A204.1 (cell line): Measurements from ENCODE around the gene RHBDF2.

Experiments
- FAIRE-seq: peaks from 2 replicates; lab custom pipeline; 2012; peaks lifted over from hg19 to GRCh38; lab: Jason Lieb, UNC

The RHBDF2 gene

DNA sequence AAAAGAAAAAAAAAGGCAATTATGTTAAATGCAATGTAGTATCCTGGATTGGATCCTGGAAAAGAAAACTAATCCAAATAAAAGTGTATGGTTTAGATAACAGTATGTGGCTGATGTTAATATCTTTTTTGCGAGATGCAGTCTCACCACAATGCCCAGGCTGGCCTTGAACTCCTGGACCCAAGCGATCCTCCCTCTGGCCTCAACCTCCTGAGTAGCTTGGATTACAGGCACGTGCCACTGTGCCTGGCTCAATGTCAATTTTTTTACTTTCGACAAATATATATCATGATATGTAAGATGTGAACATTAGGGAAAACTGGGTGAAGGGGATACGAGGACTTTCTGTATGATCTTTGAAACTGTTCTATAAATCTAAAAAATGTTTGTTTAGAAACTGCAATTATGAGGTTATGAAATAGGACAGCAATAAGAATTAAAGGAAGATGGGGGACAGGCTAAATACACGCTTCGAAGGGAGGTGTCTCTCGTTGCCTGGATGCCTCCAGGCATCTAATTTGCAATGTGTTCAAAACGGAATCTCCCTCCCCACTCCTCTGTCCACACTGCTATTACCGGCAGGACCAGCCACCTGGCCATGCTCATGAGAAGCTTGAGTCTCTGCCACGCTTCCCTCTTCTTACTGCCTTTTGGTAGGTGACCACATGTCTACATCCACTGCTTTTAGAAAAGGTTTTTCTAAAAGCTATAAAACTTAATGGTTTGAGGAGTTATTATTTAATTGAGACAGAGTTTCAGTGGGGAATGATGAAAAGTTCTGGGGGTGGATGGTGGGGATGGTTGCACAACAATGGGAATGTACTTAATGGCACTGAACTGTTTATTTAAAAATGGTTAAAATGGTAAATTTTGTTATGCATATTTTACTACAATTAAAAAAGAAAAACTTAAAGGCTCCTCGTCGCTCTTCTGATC is 63.5 kb downstream of the RHBDF2 start:
- FAIRE-seq: no peak

DNA sequence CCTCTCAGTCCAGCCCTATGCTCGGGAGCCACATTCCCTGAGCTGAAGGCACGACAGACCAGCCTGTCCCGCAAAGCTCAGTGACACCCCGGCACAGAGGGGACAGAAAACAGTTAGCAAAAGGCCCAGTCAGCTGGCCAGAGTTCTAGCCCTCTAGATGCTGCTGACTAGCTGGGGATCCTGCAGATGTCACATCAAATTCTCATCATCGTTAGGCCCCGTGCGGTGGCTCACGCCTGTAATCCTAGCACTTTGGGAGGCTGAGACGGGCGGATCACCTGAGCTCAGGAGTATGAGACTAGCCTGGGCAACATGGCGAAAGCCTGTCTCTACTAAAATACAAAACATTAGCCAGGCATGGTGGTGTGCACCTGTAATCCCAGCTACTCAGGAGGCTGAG is 65.5 kb downstream of the RHBDF2 start:
- no peak for FAIRE-seq

DNA sequence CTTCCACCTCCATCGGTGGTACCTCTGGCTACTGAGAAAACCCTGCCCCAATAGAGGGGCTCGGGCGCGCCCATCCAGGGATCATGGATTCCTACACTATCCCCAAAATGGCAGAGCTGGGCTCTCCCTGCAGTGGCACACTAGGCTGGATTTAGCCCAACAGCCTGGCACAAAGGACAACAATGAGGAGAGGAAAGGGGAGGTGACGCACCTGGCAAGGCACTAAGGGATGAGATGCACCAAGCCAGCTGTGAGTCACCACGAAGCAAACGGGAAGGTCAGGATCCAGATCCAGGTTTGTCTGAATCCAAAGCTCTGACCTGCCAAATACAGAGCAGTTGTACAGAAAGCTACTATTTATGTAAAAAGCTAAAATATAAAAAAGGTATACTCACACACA is 66.4 kb downstream of the RHBDF2 start:
- no peak for FAIRE-seq

DNA sequence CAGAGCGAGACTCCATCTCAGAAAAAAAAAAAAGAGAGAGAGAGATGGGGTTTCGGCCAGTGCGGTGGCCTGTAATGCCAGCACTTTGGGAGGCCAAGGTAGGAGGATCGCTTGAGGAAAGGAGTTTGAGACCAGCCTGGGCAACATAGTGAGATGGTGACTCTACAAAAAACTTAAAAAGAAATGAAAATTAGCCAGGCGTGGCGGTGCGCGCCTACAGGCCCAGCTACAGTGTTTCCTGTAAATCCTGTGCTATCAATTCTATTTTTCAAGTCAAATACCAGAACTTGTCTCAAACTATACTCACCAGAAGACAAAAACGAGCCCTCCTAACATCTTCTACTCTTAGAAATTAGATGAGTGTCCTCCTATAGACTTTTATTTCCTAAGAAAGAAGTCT is 67.5 kb downstream of the RHBDF2 start:
- no peak for FAIRE-seq

DNA sequence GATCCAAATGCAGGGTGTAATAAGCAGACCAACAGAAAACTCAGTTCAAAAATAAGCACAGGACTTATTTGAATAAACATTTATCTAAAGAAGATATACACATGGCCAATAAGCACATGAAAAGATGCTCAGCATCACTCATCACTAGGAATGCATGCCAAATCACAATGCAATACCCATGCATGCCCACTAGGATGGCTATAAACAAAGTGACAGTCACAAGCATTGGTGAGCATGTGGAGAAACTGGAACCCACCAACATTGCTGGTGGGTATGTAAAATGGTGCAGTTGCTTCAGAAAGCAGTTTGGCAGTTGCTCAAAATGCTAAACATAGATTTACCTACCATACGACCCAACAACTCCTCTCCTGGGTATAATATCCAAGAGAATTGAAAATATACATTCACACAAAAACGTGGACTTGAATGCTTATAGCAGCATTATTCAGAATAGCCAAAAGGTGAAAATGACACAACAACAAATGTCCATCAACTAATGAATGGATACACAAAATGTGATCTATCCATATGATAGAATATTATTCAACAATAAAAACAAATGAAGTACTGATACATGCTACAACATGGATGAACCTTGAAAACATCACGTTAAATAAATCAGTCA is 68.4 kb downstream of the RHBDF2 start:
- no peak for FAIRE-seq

DNA sequence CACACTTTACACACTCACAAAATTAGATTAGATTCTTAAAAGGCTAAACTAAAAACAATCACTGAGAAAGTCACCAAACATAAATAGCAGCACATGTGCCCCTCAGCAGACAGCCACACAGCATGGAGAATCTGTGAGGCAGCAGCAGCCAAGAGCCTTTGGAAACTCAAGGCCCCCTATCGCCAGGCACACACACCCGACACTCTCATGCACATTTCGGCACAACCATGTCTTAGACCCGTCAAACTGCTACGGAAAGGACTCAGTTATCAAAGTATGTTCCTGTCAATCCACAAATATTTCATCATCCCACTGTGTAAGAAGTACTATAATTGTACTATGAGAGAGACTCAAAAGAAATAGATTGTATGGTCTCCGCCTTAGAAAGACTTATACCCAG is 69.2 kb downstream of the RHBDF2 start:
- FAIRE-seq: no peak

DNA sequence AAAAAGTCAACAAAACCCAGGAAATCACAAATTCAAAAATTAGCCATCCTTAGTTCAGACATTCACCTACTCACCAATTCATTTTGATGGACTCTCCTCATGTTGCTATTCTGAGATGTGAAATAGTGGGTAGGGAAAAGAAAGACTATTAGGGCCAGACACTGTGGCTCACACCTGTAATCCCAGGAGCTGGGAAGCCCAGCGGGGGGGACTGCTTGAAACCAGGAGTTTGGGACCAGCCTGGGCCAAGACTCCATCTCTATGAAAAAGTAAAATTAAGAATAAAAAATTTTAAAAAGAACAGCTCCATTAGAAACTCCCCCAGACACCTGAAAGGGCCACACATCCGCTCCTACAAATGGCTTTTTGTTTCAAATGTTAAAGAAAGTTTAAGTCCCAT is 69.7 kb downstream of the RHBDF2 start:
- no peak for FAIRE-seq

DNA sequence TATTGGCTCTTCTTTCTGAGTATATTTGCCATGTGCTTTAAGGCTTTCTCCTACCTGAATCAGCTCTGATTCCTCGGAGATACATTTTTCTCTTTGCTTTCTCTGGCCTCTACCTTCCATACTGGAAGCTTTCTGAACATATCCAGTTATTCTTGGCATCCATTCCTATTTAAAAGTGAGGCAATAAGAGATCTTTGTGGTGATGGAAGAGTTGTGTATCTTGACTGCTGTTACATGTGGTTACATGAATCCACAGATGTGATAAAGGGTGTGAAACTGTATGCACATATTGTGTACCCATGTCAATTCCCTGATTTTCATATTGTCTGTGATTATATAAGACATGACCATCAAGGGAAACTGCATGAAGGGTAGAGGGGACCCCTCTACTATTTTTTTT is 72.7 kb downstream of the RHBDF2 start:
- no peak for FAIRE-seq

DNA sequence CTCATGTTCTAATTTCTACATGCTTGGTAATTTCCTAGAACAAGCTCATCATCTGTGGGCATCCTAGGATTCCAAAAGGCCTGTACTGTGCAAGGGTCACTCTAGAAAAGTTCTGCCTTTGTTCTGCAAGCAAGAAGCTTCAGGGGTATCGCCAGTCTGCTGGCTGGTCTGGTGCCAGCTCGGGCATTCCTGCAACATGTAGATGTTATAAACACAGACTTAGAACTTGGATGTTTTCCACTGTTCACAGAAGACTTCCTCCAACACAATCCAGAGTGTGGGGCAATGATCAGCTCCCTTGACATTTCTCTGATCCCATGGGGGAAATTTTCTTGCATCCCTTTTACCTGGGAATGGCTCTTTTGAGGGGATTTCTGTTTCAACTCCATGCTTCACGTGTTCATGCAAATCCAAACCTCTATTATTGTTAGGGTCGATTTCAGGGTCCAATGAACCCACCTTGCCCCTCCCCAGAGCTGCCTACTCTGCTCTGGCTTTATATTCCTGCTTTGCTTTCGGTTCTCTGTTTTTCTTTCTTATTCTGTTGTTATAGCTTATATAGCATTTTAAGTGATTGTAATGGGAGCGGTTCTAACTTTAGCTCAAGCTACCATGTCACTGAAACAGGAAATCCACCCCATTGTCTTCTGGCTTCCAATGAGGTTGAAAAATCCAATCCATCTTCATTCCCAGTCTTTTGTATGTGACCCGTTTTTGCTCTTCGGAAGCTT is 73.6 kb downstream of the RHBDF2 start:
- FAIRE-seq: no peak

DNA sequence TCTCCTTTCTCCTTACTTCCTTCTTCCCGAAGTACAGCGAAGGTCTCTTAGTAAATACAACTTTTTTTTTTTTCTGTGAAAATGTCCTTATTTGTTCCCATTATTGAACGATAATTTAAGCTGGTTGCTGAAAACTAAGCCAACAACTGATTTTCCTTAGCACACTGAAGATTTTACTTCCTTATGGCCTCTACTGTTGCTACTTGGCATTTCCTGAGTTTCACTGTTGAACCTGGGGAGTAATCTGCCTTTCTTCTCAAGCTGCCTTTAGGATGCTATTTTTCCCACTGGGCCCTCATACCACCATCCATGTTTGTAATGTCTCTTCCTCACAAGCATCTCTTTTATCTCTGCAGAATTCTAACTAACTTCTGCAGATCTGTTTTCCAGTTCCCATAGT is 74.4 kb downstream of the RHBDF2 start:
- no peak for FAIRE-seq

DNA sequence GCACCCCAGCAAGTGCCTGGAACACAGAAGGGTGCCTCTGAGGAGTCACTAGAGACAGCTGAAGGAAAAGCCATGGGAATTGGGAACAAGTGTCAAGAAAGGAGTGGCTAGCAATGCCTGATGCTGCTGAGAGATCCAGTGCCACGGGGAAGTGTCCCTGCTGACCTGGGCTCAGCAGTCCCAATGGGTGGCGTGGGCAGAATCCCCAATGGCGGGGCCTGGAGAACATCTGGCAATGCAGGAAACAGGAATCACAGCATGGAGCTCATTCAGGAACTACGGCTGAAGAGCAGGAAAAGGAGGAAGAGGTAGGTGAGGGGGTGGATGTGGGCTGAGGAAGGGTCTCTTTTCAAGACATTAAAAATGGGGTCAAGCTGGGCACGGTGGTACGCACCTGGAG is 78.4 kb downstream of the RHBDF2 start:
- no peak for FAIRE-seq

DNA sequence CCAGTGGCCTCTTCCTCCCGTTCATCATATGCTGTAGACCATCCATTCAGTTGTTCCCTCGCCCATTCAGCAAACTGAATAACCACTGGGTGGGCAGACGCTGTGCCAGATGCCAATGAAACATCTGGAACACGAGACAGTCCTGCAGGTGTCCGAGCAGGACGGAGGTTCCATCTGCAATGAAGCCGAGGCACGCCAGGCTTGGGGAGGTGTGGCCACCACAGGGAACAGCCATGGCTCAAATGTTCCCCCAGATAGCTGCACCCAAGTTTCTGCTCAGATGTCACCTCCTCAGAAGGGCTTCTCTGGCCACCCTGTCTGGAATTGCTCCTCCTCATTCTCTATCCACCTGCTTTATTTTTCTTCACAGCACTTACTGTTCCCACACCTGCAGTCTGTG is 78.8 kb downstream of the RHBDF2 start:
- FAIRE-seq: no peak

DNA sequence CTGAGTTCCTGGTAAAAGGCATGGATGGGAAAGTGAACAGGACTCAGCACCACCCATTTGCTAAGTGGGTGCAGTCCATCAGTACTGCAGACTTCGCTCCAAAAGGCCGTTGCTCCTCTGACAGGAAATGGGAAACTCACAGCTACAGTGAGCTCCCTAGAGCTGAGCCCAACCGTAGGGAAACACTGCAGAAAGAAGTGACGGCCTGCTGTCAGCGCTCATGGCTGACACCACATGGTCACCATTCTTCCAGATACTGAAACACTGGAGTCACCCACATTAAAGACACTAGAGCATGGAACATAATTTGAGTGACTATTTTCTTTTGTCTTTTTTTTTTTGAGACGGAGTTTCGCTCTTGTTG is 80.2 kb downstream of the RHBDF2 start:
- no peak for FAIRE-seq
